Renal cortical epithelial cell (primary cell): ENCODE results near the gene FBXO30. TPM values are rescaled to one million over a fixed set of nuclear protein-coding genes. Genes with fewer than 3 reads are reported as not detected.

Experiments
- DNase-seq: peaks from one replicate; pipeline ENCODE4 v3.0.0-alpha.2; 2011; ENCODE audit warnings: low read depth
- total RNA-seq: library from RNA; depleted of rRNA; stranded (reverse); fragments of >200 nt; gene quantifications from 2 replicates; pipeline ENCODE4 v1.2.3, GENCODE V29; 2014

FBXO30 gene
- total RNA-seq, 1 donor from 2014 or later = 21.1 TPM

- DNase-seq = no peak
Observed at GRCh38 chr6:145819994-145820393, 5.4 kb upstream of the FBXO30 start.

- DNase-seq = no peak
Observed at GRCh38 chr6:145818796-145819195, 4.2 kb upstream of the FBXO30 start.

GRCh38 chr6:145816392-145816791 lies 1.8 kb upstream of the FBXO30 start:
- DNase-seq = no peak

GRCh38 chr6:145815309-145816274 lies 997 bp upstream of the FBXO30 start:
- DNase-seq = no peak

GRCh38 chr6:145814035-145814500 lies 527 bp downstream of the FBXO30 start:
- DNase-seq = no peak

GRCh38 chr6:145813285-145814034 lies 1.1 kb downstream of the FBXO30 start:
- peak; percentile 79 for DNase-seq

GRCh38 chr6:145811741-145812140 lies 2.9 kb downstream of the FBXO30 start:
- no peak for DNase-seq

- DNase-seq = peak; percentile 84
Observed at GRCh38 chr6:145809785-145810184, 4.8 kb downstream of the FBXO30 start.

GRCh38 chr6:145809211-145809610 lies 5.4 kb downstream of the FBXO30 start:
- DNase-seq = peak; percentile 3

GRCh38 chr6:145808239-145808638 lies 6.4 kb downstream of the FBXO30 start:
- no peak for DNase-seq

- no peak for DNase-seq
Observed at GRCh38 chr6:145802141-145802540, 12.5 kb downstream of the FBXO30 start.

GRCh38 chr6:145801021-145801420 lies 13.6 kb downstream of the FBXO30 start:
- no peak for DNase-seq

- DNase-seq = peak; percentile 29
Observed at GRCh38 chr6:145798530-145798929, 16.1 kb downstream of the FBXO30 start.

GRCh38 chr6:145789443-145789842 lies 25.2 kb downstream of the FBXO30 start:
- no peak for DNase-seq

- no peak for DNase-seq
Observed at GRCh38 chr6:145787688-145788087, 26.9 kb downstream of the FBXO30 start.

- no peak for DNase-seq
Observed at GRCh38 chr6:145784683-145785082, 29.9 kb downstream of the FBXO30 start.

GRCh38 chr6:145783796-145784195 lies 30.8 kb downstream of the FBXO30 start:
- no peak for DNase-seq

GRCh38 chr6:145772846-145773245 lies 41.7 kb downstream of the FBXO30 start:
- DNase-seq = peak; percentile 19

- DNase-seq = no peak
Observed at GRCh38 chr6:145765449-145765848, 49.1 kb downstream of the FBXO30 start.

- peak; percentile 31 for DNase-seq
Observed at GRCh38 chr6:145763742-145764141, 50.9 kb downstream of the FBXO30 start.

- no peak for DNase-seq
Observed at GRCh38 chr6:145761584-145761983, 53.0 kb downstream of the FBXO30 start.

- DNase-seq = no peak
Observed at GRCh38 chr6:145758113-145758512, 56.5 kb downstream of the FBXO30 start.
